A549 (cell line): ENCODE data around the gene COL26A1.

ENCODE experiments used
- CTCF ChIP-seq: fragments of >200 bp; sonication (Bioruptor Twin); formaldehyde crosslinking; IDR thresholded peaks from 3 replicates; pipeline ENCODE4 v1.5.1; 2016
- EP300 ChIP-seq, 2 experiments: fragments of >200 bp; sonication (Bioruptor Twin); formaldehyde crosslinking; IDR thresholded peaks; 2 replicates in 1 of 2; 3 replicates in 1 of 2; pipeline ENCODE4 v1.6.1; 2016 to 2017
- POLR2A ChIP-seq: IDR thresholded peaks from 2 replicates; pipeline ENCODE4 v1.6.1; 2012; ENCODE audit warnings: mild to moderate bottlenecking, low read length

- TF ChIP-seq EP300 (IDR thresholded peaks at IDR 0.05) (no peak), POLR2A (no peak), CTCF (no peak)
These were observed 154.6 kb downstream of the COL26A1 start for GRCh38 chr7:101517304-101517703.
